ENCODE data around the gene KIAA0232.
A peak's percentile ranks its signal among the peaks of the same experiment; 100 is the strongest.

Gene KIAA0232

DNA sequence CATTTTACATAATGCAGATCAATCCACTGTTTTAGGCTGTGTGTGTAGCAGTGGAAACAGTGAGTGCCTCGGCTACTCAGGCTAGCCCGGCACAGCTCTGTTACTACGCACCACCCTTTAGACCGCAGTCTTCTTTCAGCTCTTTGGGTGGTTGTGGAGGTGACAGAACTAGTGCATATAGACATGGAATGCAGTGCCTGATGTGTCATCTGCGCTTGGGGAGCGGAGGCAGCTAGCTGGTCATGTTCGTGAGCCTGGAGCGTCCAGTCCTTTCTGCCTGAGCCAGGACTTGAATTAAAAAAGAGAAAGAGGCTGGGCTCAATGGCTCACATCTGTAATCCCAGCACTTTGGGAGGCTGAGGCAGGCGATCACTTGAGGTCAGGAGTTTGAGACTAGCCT is 131.9 kb downstream of the KIAA0232 start:
- TF ChIP-seq, protein P1, sequence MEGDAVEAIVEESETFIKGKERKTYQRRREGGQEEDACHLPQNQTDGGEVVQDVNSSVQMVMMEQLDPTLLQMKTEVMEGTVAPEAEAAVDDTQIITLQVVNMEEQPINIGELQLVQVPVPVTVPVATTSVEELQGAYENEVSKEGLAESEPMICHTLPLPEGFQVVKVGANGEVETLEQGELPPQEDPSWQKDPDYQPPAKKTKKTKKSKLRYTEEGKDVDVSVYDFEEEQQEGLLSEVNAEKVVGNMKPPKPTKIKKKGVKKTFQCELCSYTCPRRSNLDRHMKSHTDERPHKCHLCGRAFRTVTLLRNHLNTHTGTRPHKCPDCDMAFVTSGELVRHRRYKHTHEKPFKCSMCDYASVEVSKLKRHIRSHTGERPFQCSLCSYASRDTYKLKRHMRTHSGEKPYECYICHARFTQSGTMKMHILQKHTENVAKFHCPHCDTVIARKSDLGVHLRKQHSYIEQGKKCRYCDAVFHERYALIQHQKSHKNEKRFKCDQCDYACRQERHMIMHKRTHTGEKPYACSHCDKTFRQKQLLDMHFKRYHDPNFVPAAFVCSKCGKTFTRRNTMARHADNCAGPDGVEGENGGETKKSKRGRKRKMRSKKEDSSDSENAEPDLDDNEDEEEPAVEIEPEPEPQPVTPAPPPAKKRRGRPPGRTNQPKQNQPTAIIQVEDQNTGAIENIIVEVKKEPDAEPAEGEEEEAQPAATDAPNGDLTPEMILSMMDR (IDR thresholded peaks at IDR 0.05; ENCODE audit: poor library complexity, severe bottlenecking) = no peak
- no peaks in the 10 kb centered on the region for H3K9me3 ChIP-seq (ENCODE audit: severe bottlenecking)
- no peaks in the 10 kb centered on the region for H3K36me3 ChIP-seq (ENCODE audit: low read depth)
- H3K4me1 ChIP-seq (ENCODE audit: insufficient read depth, poor library complexity, severe bottlenecking) = peaks cover 6% of the 10 kb centered on the region
- ATAC-seq (ENCODE audit: low read depth) (no peak), DNase-seq (ENCODE audit: low spot score) (no peak)
- H3K27me3 ChIP-seq (ENCODE audit: insufficient read depth, poor library complexity, severe bottlenecking) = no peaks in the 10 kb centered on the region
- H3K4me3 ChIP-seq (ENCODE audit: severe bottlenecking) = no peak overlapping the region
- no peak overlapping the region for H3K27ac ChIP-seq (ENCODE audit: poor library complexity, severe bottlenecking)

DNA sequence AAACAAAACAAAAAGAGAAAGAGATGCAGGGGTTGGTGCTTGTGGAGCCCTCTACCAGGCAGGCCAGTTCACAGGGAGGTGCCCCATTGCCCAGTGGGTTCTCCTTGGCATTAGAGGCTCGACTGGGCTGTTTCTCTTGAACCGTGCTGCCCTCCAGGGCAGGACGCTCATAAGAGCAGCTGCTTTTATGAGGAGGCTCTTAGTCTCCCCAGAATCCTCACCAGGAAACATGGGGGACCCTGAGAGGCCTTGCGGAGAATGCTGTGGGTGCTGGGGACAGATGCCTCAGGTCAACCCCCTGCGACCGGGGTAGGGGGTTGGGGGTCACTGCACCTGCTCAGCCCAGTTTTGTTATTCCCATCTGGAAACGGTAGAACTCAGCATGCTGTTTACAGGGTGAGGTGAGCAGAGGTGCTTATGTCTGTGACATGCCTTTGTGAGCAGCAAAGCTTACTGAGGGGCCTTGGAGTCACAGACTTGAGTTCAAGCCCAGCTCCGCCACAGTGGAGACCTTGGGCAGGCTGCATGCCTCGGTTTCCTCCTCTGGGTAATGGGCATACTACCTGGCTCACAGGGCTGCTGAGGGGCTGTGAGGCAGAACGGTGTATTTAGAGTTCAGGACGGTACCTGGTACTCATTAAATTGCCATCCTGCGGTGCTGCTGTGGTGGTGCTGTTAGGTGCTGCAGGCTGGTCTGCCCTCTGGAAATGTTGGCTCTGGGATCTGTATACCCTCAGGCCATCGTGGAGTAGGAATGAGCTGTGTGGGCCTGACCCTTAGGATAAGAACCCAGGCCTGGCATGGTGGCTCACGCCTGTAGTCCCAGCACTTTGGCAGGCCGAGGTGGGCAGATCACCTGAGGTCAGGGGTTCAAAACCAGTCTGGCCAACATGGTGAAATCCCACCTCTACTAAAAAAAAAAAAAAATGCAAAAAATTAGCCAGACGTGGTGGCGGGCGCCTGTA is 132.8 kb downstream of the KIAA0232 start:
- no peak overlapping the region for H3K4me3 ChIP-seq (ENCODE audit: severe bottlenecking)
- DNase-seq (ENCODE audit: low spot score) (no peak), ATAC-seq (ENCODE audit: low read depth) (no peak)
- no peaks in the 10 kb centered on the region for H3K9me3 ChIP-seq (ENCODE audit: severe bottlenecking)
- H3K27ac ChIP-seq (ENCODE audit: poor library complexity, severe bottlenecking) = no peak overlapping the region
- no peaks in the 10 kb centered on the region for H3K36me3 ChIP-seq (ENCODE audit: low read depth)
- no peaks in the 10 kb centered on the region for H3K27me3 ChIP-seq (ENCODE audit: insufficient read depth, poor library complexity, severe bottlenecking)
- H3K4me1 ChIP-seq (ENCODE audit: insufficient read depth, poor library complexity, severe bottlenecking) = peaks cover 6% of the 10 kb centered on the region
- TF ChIP-seq, protein P1 (IDR thresholded peaks at IDR 0.05; ENCODE audit: poor library complexity, severe bottlenecking) = no peak

DNA sequence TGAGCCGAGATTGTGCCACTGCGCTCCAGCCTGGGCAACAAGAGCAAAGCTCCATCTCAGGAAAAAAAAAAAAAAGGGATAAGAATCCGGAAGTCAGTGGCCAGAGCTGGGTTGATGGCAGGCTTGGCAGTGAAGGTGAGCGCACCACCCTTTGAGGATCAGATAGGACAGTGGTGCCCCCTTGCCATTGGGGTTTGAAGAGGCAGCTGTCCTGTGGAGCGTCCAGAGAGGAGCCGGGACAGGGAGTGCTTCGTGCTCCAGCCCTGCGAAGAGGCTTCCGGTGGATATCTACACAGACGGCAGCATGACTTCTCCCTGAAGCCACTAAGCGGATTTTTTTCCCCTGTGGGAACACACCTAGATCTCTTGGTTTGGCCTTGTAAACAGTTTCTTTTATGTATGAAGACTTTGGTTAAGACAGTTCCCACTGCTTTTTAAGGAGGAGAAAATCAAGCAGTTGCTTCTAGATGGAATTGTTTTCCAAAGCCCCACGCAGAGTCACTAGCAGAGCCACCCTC is 133.6 kb downstream of the KIAA0232 start:
- H3K4me3 ChIP-seq (ENCODE audit: severe bottlenecking) = no peak overlapping the region
- DNase-seq (ENCODE audit: low spot score) (no peak), ATAC-seq (ENCODE audit: low read depth) (no peak)
- H3K36me3 ChIP-seq (ENCODE audit: low read depth) = no peaks in the 10 kb centered on the region
- no peaks in the 10 kb centered on the region for H3K27me3 ChIP-seq (ENCODE audit: insufficient read depth, poor library complexity, severe bottlenecking)
- TF ChIP-seq, protein P1 (IDR thresholded peaks at IDR 0.05; ENCODE audit: poor library complexity, severe bottlenecking) = no peak
- no peaks in the 10 kb centered on the region for H3K9me3 ChIP-seq (ENCODE audit: severe bottlenecking)
- H3K27ac ChIP-seq (ENCODE audit: poor library complexity, severe bottlenecking) = no peak overlapping the region
- H3K4me1 ChIP-seq (ENCODE audit: insufficient read depth, poor library complexity, severe bottlenecking) = peaks cover 6% of the 10 kb centered on the region

DNA sequence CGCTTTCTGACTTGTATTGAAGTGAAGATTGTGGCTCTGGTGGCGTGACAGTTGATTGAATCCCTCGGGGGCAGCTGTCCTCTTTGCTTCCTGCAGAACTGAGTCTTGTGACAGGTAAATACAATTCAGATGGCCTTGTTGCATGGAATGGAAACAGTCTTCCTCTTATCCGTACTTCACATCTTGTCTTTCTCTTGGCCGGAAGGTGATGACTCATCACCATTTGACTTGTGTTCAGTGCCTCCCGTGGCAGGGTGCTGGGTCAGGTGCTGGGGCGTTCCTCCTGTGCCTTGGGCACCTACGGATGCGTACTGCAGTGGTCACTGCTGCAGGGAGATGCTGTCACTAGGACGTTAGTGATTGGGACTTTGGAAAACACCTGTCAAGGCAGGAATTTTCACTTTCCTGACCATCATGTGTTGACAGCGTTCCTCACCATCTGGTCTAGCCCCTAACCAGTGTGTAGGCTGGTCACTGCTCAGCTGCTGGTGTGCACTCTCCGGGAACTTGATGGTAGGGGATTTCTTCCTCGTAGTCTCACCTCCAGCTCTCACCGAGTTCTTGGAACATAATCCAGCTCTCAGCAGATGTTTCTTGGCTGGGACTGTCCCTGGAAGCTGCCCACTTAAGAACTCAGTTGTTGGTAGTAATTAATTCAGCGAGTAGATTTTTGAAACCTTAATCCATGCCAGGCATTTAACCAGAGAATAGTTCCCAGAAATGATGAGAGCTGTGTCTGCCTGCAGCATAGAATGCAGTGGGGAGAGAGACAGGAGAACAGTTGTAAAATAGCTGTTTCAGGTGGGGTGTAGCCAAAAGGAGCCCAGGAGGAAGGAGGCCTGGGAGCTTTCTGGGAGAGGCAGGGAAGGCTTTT is 134.3 kb downstream of the KIAA0232 start:
- ATAC-seq (ENCODE audit: low read depth) = 0 out of 3 replicates have a peak, but pooled peaks have one; percentile 32
- no peak overlapping the region for H3K4me3 ChIP-seq (ENCODE audit: severe bottlenecking)

More for the DNA sequence above, 134.3 kb downstream of the KIAA0232 start:
- H3K27ac ChIP-seq (ENCODE audit: poor library complexity, severe bottlenecking) = no peak overlapping the region
- no peaks in the 10 kb centered on the region for H3K27me3 ChIP-seq (ENCODE audit: insufficient read depth, poor library complexity, severe bottlenecking)
- peaks cover 6% of the 10 kb centered on the region for H3K4me1 ChIP-seq (ENCODE audit: insufficient read depth, poor library complexity, severe bottlenecking)
- TF ChIP-seq, protein P1 (IDR thresholded peaks at IDR 0.05; ENCODE audit: poor library complexity, severe bottlenecking) = no peak
- no peak for DNase-seq (ENCODE audit: low spot score)
- no peaks in the 10 kb centered on the region for H3K36me3 ChIP-seq (ENCODE audit: low read depth)
- H3K9me3 ChIP-seq (ENCODE audit: severe bottlenecking) = no peaks in the 10 kb centered on the region

Data from RWPE2 (cell line).